T-helper 22 cell (primary cell): ENCODE data around the gene NUDT16L1.

Source experiments
- DNase-seq: peaks from one replicate; pipeline ENCODE4 v3.0.0-alpha.2; 2020; ENCODE audit warnings: low read depth

NUDT16L1 gene

GRCh38 chr16:4682616-4683254, 10.6 kb upstream of the NUDT16L1 start:
- no peak for DNase-seq

GRCh38 chr16:4683255-4684057, 9.9 kb upstream of the NUDT16L1 start:
- DNase-seq: no peak

GRCh38 chr16:4684058-4684715, 9.2 kb upstream of the NUDT16L1 start:
- no peak for DNase-seq

GRCh38 chr16:4684763-4685162, 8.6 kb upstream of the NUDT16L1 start:
- DNase-seq: no peak

- DNase-seq: no peak
Observed at GRCh38 chr16:4685292-4685691, 8.1 kb upstream of the NUDT16L1 start.

- DNase-seq: no peak
Observed at GRCh38 chr16:4685776-4686496, 7.4 kb upstream of the NUDT16L1 start.

GRCh38 chr16:4686497-4687210, 6.7 kb upstream of the NUDT16L1 start:
- DNase-seq: no peak

- no peak for DNase-seq
Observed at GRCh38 chr16:4687416-4687815, 5.9 kb upstream of the NUDT16L1 start.

GRCh38 chr16:4687946-4688673, 5.3 kb upstream of the NUDT16L1 start:
- DNase-seq: no peak

- DNase-seq: no peak
Observed at GRCh38 chr16:4688674-4689045, 4.7 kb upstream of the NUDT16L1 start.

- no peak for DNase-seq
Observed at GRCh38 chr16:4689091-4689671, 4.2 kb upstream of the NUDT16L1 start.

GRCh38 chr16:4689864-4690704, 3.3 kb upstream of the NUDT16L1 start:
- DNase-seq: no peak

- DNase-seq: no peak
Observed at GRCh38 chr16:4690946-4691665, 2.3 kb upstream of the NUDT16L1 start.

GRCh38 chr16:4691666-4692412, 1.5 kb upstream of the NUDT16L1 start:
- DNase-seq: no peak

- DNase-seq: no peak
Observed at GRCh38 chr16:4692460-4693295, 684 bp upstream of the NUDT16L1 start.

- DNase-seq: peak; percentile 41
Observed at GRCh38 chr16:4693956-4694641, 737 bp downstream of the NUDT16L1 start.
